HepG2 (cell line): Measurements from ENCODE around the gene NEDD4L. TPM values are rescaled to one million over a fixed set of nuclear protein-coding genes. Genes with fewer than 3 reads are reported as not detected.

ENCODE experiments used
- ARNTL ChIP-seq: sonication (generic); formaldehyde crosslinking; IDR thresholded peaks from 2 replicates; pipeline ENCODE4 v1.4.0; 2020; ENCODE audit warnings: mild to moderate bottlenecking, missing genetic modification reagents
- CAMTA2 ChIP-seq: sonication (generic); formaldehyde crosslinking; IDR thresholded peaks from 2 replicates; pipeline ENCODE4 v1.4.0; 2020; ENCODE audit warnings: mild to moderate bottlenecking, missing genetic modification reagents, borderline replicate concordance
- CSRNP2 ChIP-seq: sonication (generic); formaldehyde crosslinking; conservative IDR thresholded peaks from 2 replicates; pipeline ENCODE4 v1.8.0; 2022; ENCODE audit warnings: low read depth, missing genetic modification reagents
- DMTF1 ChIP-seq: sonication (generic); formaldehyde crosslinking; IDR thresholded peaks from 2 replicates; pipeline ENCODE4 v1.4.0; 2020; ENCODE audit warnings: mild to moderate bottlenecking, missing genetic modification reagents
- EED ChIP-seq: sonication (generic); formaldehyde crosslinking; IDR thresholded peaks from 2 replicates; pipeline ENCODE4 v1.5.0; 2020; ENCODE audit warnings: mild to moderate bottlenecking, missing genetic modification reagents
- ETS1 ChIP-seq: sonication (generic); formaldehyde crosslinking; IDR thresholded peaks from 2 replicates; pipeline ENCODE4 v1.4.0; 2020; ENCODE audit warnings: missing genetic modification reagents
- HCFC1 ChIP-seq: fragments of 150-350 bp; IDR thresholded peaks from 2 replicates; pipeline ENCODE4 v1.6.1; 2014; ENCODE audit warnings: low read depth, low read length
- HNF1B ChIP-seq: sonication (generic); formaldehyde crosslinking; IDR thresholded peaks from 2 replicates; pipeline ENCODE4 v1.5.1; 2020; ENCODE audit warnings: mild to moderate bottlenecking, moderate library complexity, missing genetic modification reagents
- MATR3 ChIP-seq: sonication (generic); formaldehyde crosslinking; IDR thresholded peaks from 2 replicates; pipeline ENCODE4 v1.4.0; 2020; ENCODE audit warnings: missing genetic modification reagents
- NFE2L2 ChIP-seq: fragments of 150-350 bp; IDR thresholded peaks from 2 replicates; pipeline ENCODE4 v1.6.1; 2014; ENCODE audit warnings: low read length
- NFIC ChIP-seq: IDR thresholded peaks from 2 replicates; pipeline ENCODE4 v1.6.1; 2012; ENCODE audit warnings: mild to moderate bottlenecking, low read length, inconsistent platforms
- PHF5A ChIP-seq: IDR thresholded peaks from one replicate; pipeline ENCODE4 v1.6.1; 2018; ENCODE audit warnings: low read depth, missing genetic modification reagents; ENCODE audit not compliant: unreplicated experiment
- TCF7L2 ChIP-seq: IDR thresholded peaks from 2 replicates; pipeline ENCODE4 v1.6.1; 2011; ENCODE audit warnings: mild to moderate bottlenecking, low read depth, low read length, moderate library complexity
- TGIF2 ChIP-seq: IDR thresholded peaks from 2 replicates; pipeline ENCODE4 v1.6.1; 2016; ENCODE audit warnings: control low read depth, missing compliant biosample characterization
- ZBTB25 ChIP-seq: IDR thresholded peaks from 2 replicates; pipeline ENCODE4 v1.6.1; 2018; ENCODE audit warnings: missing genetic modification reagents
- ZBTB39 ChIP-seq: sonication (generic); formaldehyde crosslinking; IDR thresholded peaks from 2 replicates; pipeline ENCODE4 v1.5.0; 2020; ENCODE audit warnings: missing genetic modification reagents
- ZFX ChIP-seq: sonication (generic); formaldehyde crosslinking; IDR thresholded peaks from 2 replicates; pipeline ENCODE4 v1.4.0; 2020; ENCODE audit warnings: mild to moderate bottlenecking, low read depth, missing genetic modification reagents, moderate library complexity
- ZNF276 ChIP-seq: sonication (generic); formaldehyde crosslinking; IDR thresholded peaks from 2 replicates; pipeline ENCODE4 v1.4.0; 2020; ENCODE audit warnings: mild to moderate bottlenecking, low read depth, missing genetic modification reagents
- ZNF292 ChIP-seq: sonication (generic); formaldehyde crosslinking; IDR thresholded peaks from 2 replicates; pipeline ENCODE4 v1.8.1; 2022; ENCODE audit warnings: mild to moderate bottlenecking, low read depth, missing genetic modification reagents, borderline replicate concordance
- polyA plus RNA-seq, 8 experiments: library from polyadenylated mRNA; depleted of rRNA in 3 of 8; stranded (reverse) in 7 of 8; unstranded in 1 of 8; fragments of >200 nt; fragmentation: Illumina TruSeq in 4 of 8; extraction: Trizol in 4 of 8; gene quantifications; 2 replicates each; pipeline versions ENCODE4 v1.2.1 to v1.2.3, GENCODE V29; 2011 to 2016; ENCODE audit warnings: low read depth in 4 of 8, missing spikeins in 1 of 8, mixed read lengths in 1 of 8; ENCODE audit not compliant: insufficient read depth in 1 of 8
- total RNA-seq, 5 experiments: library from RNA; depleted of rRNA; stranded (reverse); fragments of >200 nt; fragmentation: Illumina TruSeq; extraction: Trizol; gene quantifications; 2 replicates each; pipeline ENCODE4 v1.2.3, GENCODE V29; 2016; ENCODE audit warnings: low read depth in 1 of 5

Gene NEDD4L
- total and polyA plus RNA-seq, 2 of the 13 experiments (the other 11 are each of a cell fraction or from before 2014, with no cell fraction given): 168 to 390 TPM

- TF ChIP-seq ZBTB25 (CRISPR knock-in tag) (no peak), PHF5A (CRISPR knock-in tag) (no peak), NFE2L2 (no peak), ZFX (CRISPR knock-in tag) (no peak), DMTF1 (CRISPR knock-in tag) (no peak), NFIC (peak; percentile 76), ZBTB39 (CRISPR knock-in tag) (no peak), ZNF292 (CRISPR knock-in tag) (no peak), HCFC1 (no peak), ZNF276 (CRISPR knock-in tag) (no peak), TGIF2 (CRISPR knock-in tag) (no peak), ARNTL (CRISPR knock-in tag) (peak; percentile 30; the same call in 1 of the 2 replicates), EED (CRISPR knock-in tag) (no peak), HNF1B (no peak), TCF7L2 (no peak), CAMTA2 (CRISPR knock-in tag) (no peak), CSRNP2 (CRISPR knock-in tag) (no peak), ETS1 (CRISPR knock-in tag) (no peak), MATR3 (CRISPR knock-in tag) (no peak)
Observed at GRCh38 chr18:58024139-58024538, 19.9 kb upstream of the NEDD4L start (continued).
